OCI-LY3 (cell line): ENCODE results near the gene ZNF277.
"Not testable (repeated sequence)": the region's sequence is repeated elsewhere in the genome, so short reads cannot be mapped to it uniquely, and the experiment has no call there.

ENCODE experiments used
- H2AFZ ChIP-seq: fragments of 200-600, 300-600 bp; shearing (Covaris generic); 2 replicates; pipeline ENCODE4 v1.6.0; 2014; ENCODE audit warnings: antibody characterized with exemption, low read depth, low read length
- H3K27ac ChIP-seq: fragments of 200-600, 300-600 bp; sonication (generic); 2 replicates; pipeline ENCODE4 v1.5.1; 2014; ENCODE audit warnings: mild to moderate bottlenecking, low read length, moderate library complexity, mixed read lengths
- H3K27me3 ChIP-seq: fragments of 200-600, 300-600 bp; sonication (generic); 2 replicates; pipeline ENCODE4 v1.6.1; 2014; ENCODE audit warnings: low read depth, low read length, mixed read lengths
- H3K36me3 ChIP-seq: fragments of 200-600, 300-600 bp; sonication (generic); replicated peaks from 2 replicates; pipeline ENCODE3; 2014; ENCODE audit warnings: low read depth, low read length, mixed read lengths
- H3K4me1 ChIP-seq: fragments of 300-600, 200-600 bp; sonication (generic); 2 replicates; pipeline ENCODE4 v1.6.1; 2014; ENCODE audit warnings: low read length, mixed read lengths
- H3K4me2 ChIP-seq: fragments of 200-600, 300-600 bp; sonication (generic); 2 replicates; pipeline ENCODE4 v1.6.1; 2014; ENCODE audit warnings: low read length, mixed read lengths
- H3K4me3 ChIP-seq: fragments of 300-600, 200-600 bp; sonication (generic); 2 replicates; pipeline ENCODE4 v1.5.1; 2014; ENCODE audit warnings: antibody characterized with exemption, mild to moderate bottlenecking, low read length, moderate library complexity
- H3K79me2 ChIP-seq: fragments of 300-600, 200-600 bp; shearing (Covaris generic); 2 replicates; pipeline ENCODE4 v1.6.1; 2014; ENCODE audit warnings: mild to moderate bottlenecking, low read length, mixed read lengths
- H3K9ac ChIP-seq: fragments of 300-600, 200-600 bp; shearing (Covaris generic); 2 replicates; pipeline ENCODE4 v1.6.0; 2014; ENCODE audit warnings: mild to moderate bottlenecking, low read length, moderate library complexity
- H3K9me3 ChIP-seq: fragments of 200-600, 300-600 bp; shearing (Covaris generic); 2 replicates; pipeline ENCODE4 v1.6.1; 2014; ENCODE audit warnings: low read length, mixed read lengths; ENCODE audit not compliant: insufficient read depth
- H4K20me1 ChIP-seq: fragments of 200-600, 300-600 bp; sonication (generic); 2 replicates; pipeline ENCODE4 v1.6.1; 2016; ENCODE audit warnings: low read length, mixed read lengths; ENCODE audit not compliant: insufficient read depth
- EZH2phosphoT487 ChIP-seq: fragments of 200-600 bp; shearing (Covaris generic); IDR thresholded peaks from 2 replicates; pipeline ENCODE4 v1.6.1; 2018; ENCODE audit warnings: antibody characterized with exemption, mixed run types, low read depth
- TF ChIP-seq, protein P1 (sequence below): fragments of 200-600, 300-600 bp; sonication (generic); IDR thresholded peaks from 2 replicates; pipeline ENCODE4 v1.5.1; 2014; ENCODE audit warnings: antibody characterized with exemption, low read length, low read depth

Gene ZNF277

DNA sequence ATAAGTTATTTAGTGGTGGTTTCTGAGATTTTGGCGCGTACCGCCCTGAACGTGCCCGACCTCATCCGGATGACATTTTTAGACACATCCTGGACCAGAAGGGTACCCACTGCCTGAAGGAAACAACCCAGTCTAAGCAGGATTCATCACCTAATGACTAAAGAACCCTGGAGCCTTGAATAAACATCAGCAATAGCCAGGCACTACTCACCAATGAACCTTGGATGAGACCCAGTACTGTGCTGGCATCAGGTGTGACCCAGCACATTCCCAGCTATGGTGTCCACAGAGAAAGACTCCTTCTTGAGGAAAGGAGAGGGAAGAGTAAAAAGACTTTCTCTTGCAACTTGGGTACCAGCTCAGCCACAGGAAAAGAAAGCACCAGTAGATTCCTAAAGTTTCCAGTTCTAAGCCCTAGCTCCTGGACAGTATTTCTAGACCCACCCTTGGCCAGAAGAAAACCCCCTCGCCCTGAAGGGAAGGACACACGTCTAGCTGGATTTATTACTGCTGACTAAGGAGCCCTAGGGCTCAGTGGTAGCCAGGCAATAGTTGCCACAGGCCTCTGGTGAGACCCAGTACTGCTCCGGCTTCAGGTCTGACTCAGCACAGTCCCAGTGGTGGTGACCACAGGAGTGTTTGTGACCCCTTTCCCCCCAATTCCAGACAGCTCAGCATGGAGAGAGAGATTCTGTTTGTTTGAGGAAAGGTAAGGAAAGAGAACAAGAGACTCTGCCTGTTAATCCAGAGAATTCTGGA is 32.5 kb downstream of the ZNF277 start:
- Histone ChIP-seq H3K27me3 (no peaks in the 10 kb centered on the region), H3K4me3 (no peak overlapping the region), H3K79me2 (no peaks in the 10 kb centered on the region), H3K9ac (no peak overlapping the region), H3K36me3 (no peaks in the 10 kb centered on the region), H3K9me3 (no peaks in the 10 kb centered on the region), H3K4me1 (no peaks in the 10 kb centered on the region), H3K4me2 (no peak overlapping the region), H3K27ac (no peak overlapping the region), H2AFZ (no peak overlapping the region), H4K20me1 (no peaks in the 10 kb centered on the region)
- TF ChIP-seq, protein P1, sequence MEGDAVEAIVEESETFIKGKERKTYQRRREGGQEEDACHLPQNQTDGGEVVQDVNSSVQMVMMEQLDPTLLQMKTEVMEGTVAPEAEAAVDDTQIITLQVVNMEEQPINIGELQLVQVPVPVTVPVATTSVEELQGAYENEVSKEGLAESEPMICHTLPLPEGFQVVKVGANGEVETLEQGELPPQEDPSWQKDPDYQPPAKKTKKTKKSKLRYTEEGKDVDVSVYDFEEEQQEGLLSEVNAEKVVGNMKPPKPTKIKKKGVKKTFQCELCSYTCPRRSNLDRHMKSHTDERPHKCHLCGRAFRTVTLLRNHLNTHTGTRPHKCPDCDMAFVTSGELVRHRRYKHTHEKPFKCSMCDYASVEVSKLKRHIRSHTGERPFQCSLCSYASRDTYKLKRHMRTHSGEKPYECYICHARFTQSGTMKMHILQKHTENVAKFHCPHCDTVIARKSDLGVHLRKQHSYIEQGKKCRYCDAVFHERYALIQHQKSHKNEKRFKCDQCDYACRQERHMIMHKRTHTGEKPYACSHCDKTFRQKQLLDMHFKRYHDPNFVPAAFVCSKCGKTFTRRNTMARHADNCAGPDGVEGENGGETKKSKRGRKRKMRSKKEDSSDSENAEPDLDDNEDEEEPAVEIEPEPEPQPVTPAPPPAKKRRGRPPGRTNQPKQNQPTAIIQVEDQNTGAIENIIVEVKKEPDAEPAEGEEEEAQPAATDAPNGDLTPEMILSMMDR = no peak
- no peak for TF ChIP-seq EZH2phosphoT487

DNA sequence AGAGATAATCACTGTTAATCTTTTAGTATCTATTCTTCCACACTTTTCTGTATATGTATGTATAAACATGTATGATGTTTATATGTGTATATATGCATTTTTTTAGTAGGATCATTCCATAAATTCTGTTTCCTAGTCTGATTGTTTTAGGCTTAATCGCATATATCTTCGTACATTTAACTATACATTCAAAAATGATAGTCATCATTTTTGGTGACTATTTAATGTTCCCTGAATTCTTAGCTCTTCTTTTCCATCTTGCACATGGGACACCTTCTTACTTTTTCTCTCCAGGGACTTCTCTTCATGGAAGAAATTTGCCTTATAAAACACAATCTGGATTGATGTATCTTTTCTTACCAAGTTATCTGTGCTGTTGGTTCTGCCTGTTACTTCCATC is 42.1 kb downstream of the ZNF277 start:
- Histone ChIP-seq H3K36me3 (no peaks in the 10 kb centered on the region), H3K9me3 (no peaks in the 10 kb centered on the region), H3K27me3 (no peaks in the 10 kb centered on the region), H3K4me3 (no peak overlapping the region), H3K4me1 (no peaks in the 10 kb centered on the region), H3K27ac (no peak overlapping the region), H3K79me2 (no peaks in the 10 kb centered on the region), H3K9ac (no peak overlapping the region), H4K20me1 (no peaks in the 10 kb centered on the region), H3K4me2 (no peak overlapping the region), H2AFZ (no peak overlapping the region)
- TF ChIP-seq, protein P1 = no peak
- no peak for TF ChIP-seq EZH2phosphoT487

DNA sequence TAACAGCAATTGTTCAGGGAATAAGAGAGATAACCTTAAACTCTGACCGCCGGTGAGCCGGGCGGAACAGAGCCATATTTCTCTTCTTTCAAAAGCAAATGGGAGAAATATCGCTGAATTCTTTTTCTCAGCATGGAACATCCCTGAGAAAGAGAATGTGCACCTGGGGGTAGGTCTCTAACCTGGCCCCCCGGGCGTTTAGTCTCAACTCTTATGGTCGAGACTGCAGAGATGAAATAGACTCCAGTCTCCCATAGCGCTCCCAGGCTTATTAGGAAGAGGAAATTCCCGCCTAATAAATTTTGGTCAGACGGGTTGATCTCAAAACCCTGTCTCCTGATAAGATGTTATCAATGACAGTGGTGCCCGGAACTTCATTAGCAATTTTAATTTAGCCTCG is 43.5 kb downstream of the ZNF277 start:
- not testable (repeated sequence) for H4K20me1 ChIP-seq, H3K4me2 ChIP-seq, H3K79me2 ChIP-seq, H3K9ac ChIP-seq, H3K9me3 ChIP-seq, H3K4me3 ChIP-seq, H3K27ac ChIP-seq, H2AFZ ChIP-seq, H3K27me3 ChIP-seq, H3K36me3 ChIP-seq, H3K4me1 ChIP-seq

DNA sequence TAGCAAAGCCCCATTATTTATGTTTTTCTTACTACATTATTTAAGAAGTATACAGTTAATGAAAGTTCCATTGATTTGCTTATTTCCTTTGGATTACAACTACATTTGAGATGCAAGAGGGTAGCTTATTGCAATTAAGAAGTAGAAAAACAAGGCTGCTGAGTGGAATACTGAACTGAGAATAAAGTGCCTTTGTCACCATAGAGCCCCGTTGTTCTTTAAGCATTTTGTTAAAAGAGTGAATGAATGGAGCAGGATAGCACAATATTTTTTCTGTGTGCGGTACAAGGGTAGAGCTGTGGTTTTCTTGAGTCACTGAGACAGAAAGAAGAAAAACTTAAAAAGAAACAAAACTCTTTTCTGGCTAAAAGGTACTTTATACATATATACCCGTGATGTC is 45.6 kb downstream of the ZNF277 start:
- Histone ChIP-seq H3K9ac (no peak overlapping the region), H3K27ac (no peak overlapping the region), H3K4me1 (no peaks in the 10 kb centered on the region), H3K9me3 (no peaks in the 10 kb centered on the region), H3K4me2 (no peak overlapping the region), H3K27me3 (no peaks in the 10 kb centered on the region), H3K36me3 (no peaks in the 10 kb centered on the region), H3K4me3 (no peak overlapping the region), H2AFZ (no peak overlapping the region), H4K20me1 (no peaks in the 10 kb centered on the region), H3K79me2 (no peaks in the 10 kb centered on the region)
- TF ChIP-seq, protein P1 = no peak
- no peak for TF ChIP-seq EZH2phosphoT487
